Gastroesophageal sphincter (tissue), 3 donors: ENCODE measurements around the gene TNS1.

ENCODE experiments used
- EP300 ChIP-seq: sonication (generic); formaldehyde crosslinking; IDR thresholded peaks from one replicate; pipeline ENCODE4 v1.6.1; 2017; ENCODE audit warnings: antibody characterized with exemption, mild to moderate bottlenecking
- POLR2A ChIP-seq, 2 donors: fragments of 450-650 bp; IDR thresholded peaks; one replicate each; pipeline ENCODE4 v1.6.1; 2017; ENCODE audit warnings: antibody characterized with exemption in 2 of 2, mild to moderate bottlenecking in 2 of 2, moderate library complexity in 1 of 2
- POLR2AphosphoS5 ChIP-seq: sonication (generic); formaldehyde crosslinking; IDR thresholded peaks from one replicate; pipeline ENCODE4 v1.6.1; 2017; ENCODE audit warnings: antibody characterized with exemption
- TF ChIP-seq, protein P1 (sequence below), 4 experiments: fragments of 200-600 bp in 2 of 4; fragments of 450-650 bp in 2 of 4; sonication (generic) in 1 of 4; IDR thresholded peaks; one replicate each; pipeline ENCODE4 v1.5.1; 2017 to 2019; ENCODE audit warnings: antibody characterized with exemption in 4 of 4, mild to moderate bottlenecking in 2 of 4, moderate library complexity in 2 of 4

DNA sequence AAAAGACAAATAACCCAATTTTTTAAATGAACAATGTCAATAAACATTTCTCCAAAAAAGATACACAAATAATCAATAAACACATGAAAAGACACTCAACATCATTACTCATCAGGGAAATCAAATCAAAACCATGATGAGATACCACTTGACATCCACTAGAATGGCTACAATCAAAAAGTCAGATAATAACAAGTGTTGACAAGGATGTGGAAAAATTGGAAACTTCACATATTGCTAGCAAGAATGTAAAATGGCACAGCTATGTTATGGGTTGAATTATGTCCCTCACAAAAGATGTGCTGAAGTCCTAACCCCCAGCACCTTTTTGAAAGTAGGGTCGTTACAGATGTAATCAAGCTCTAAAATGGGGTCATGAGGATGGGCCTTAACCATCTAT lies 33.2 kb downstream of the TNS1 start:
- TF ChIP-seq, protein P1, sequence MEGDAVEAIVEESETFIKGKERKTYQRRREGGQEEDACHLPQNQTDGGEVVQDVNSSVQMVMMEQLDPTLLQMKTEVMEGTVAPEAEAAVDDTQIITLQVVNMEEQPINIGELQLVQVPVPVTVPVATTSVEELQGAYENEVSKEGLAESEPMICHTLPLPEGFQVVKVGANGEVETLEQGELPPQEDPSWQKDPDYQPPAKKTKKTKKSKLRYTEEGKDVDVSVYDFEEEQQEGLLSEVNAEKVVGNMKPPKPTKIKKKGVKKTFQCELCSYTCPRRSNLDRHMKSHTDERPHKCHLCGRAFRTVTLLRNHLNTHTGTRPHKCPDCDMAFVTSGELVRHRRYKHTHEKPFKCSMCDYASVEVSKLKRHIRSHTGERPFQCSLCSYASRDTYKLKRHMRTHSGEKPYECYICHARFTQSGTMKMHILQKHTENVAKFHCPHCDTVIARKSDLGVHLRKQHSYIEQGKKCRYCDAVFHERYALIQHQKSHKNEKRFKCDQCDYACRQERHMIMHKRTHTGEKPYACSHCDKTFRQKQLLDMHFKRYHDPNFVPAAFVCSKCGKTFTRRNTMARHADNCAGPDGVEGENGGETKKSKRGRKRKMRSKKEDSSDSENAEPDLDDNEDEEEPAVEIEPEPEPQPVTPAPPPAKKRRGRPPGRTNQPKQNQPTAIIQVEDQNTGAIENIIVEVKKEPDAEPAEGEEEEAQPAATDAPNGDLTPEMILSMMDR (IDR thresholded peaks at IDR 0.05), result no peak
- TF ChIP-seq EP300 (no peak), POLR2A (IDR thresholded peaks at IDR 0.05) (no peak), POLR2AphosphoS5 (no peak)
